Testis (tissue), 2 donors: ENCODE measurements around the gene PLGRKT.

Experiments
- POLR2A ChIP-seq: fragments of 450-650 bp; IDR thresholded peaks from one replicate; pipeline ENCODE4 v1.6.1; 2017; ENCODE audit warnings: antibody characterized with exemption, mild to moderate bottlenecking, moderate library complexity
- TF ChIP-seq, protein P1 (sequence below), 3 experiments: fragments of 450-650 bp in 2 of 3; fragments of 200-600 bp in 1 of 3; sonication (generic) in 1 of 3; IDR thresholded peaks; one replicate each; pipeline ENCODE4 v1.5.1; 2016 to 2019; ENCODE audit warnings: antibody characterized with exemption in 3 of 3, mild to moderate bottlenecking in 2 of 3, moderate library complexity in 1 of 3

DNA sequence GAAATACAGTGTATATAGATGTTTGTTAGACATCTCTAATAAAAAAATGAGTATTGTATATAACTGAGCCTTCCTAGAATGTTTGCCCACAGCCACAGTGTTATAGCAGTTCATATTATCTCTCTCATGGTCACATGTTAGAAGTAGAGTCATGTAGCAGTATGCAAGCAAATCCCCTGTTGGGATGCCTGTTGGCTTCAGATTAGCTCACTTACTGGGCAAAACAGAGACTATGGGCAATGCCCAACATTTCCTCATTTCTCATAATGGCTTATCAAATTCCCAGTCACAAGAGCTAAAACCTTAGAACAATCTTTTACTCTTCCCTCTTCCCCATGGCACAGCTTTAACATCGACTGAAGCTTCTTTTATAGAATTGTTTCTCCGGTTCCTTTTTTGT, 45.6 kb upstream of the PLGRKT start:
- TF ChIP-seq, protein P1, sequence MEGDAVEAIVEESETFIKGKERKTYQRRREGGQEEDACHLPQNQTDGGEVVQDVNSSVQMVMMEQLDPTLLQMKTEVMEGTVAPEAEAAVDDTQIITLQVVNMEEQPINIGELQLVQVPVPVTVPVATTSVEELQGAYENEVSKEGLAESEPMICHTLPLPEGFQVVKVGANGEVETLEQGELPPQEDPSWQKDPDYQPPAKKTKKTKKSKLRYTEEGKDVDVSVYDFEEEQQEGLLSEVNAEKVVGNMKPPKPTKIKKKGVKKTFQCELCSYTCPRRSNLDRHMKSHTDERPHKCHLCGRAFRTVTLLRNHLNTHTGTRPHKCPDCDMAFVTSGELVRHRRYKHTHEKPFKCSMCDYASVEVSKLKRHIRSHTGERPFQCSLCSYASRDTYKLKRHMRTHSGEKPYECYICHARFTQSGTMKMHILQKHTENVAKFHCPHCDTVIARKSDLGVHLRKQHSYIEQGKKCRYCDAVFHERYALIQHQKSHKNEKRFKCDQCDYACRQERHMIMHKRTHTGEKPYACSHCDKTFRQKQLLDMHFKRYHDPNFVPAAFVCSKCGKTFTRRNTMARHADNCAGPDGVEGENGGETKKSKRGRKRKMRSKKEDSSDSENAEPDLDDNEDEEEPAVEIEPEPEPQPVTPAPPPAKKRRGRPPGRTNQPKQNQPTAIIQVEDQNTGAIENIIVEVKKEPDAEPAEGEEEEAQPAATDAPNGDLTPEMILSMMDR (IDR thresholded peaks at IDR 0.05) = no peak
- no peak for TF ChIP-seq POLR2A
